Tibial nerve (tissue), 3 donors: ENCODE measurements around the gene STRIP2.

ENCODE experiments used
- POLR2A ChIP-seq, 2 donors: fragments of 450-650 bp; IDR thresholded peaks; one replicate each; pipeline ENCODE4 v1.6.1; 2017; ENCODE audit warnings: antibody characterized with exemption in 2 of 2, mild to moderate bottlenecking in 2 of 2, moderate library complexity in 2 of 2
- TF ChIP-seq, protein P1 (sequence below), 5 experiments: fragments of 200-600 bp in 3 of 5; fragments of 450-650 bp in 2 of 5; sonication (generic) in 3 of 5; IDR thresholded peaks; one replicate each; pipeline ENCODE4 v1.5.1; 2016 to 2019; ENCODE audit warnings: antibody characterized with exemption in 5 of 5, mild to moderate bottlenecking in 3 of 5, moderate library complexity in 2 of 5

- no peak for TF ChIP-seq POLR2A (IDR thresholded peaks at IDR 0.05)
- TF ChIP-seq, protein P1, sequence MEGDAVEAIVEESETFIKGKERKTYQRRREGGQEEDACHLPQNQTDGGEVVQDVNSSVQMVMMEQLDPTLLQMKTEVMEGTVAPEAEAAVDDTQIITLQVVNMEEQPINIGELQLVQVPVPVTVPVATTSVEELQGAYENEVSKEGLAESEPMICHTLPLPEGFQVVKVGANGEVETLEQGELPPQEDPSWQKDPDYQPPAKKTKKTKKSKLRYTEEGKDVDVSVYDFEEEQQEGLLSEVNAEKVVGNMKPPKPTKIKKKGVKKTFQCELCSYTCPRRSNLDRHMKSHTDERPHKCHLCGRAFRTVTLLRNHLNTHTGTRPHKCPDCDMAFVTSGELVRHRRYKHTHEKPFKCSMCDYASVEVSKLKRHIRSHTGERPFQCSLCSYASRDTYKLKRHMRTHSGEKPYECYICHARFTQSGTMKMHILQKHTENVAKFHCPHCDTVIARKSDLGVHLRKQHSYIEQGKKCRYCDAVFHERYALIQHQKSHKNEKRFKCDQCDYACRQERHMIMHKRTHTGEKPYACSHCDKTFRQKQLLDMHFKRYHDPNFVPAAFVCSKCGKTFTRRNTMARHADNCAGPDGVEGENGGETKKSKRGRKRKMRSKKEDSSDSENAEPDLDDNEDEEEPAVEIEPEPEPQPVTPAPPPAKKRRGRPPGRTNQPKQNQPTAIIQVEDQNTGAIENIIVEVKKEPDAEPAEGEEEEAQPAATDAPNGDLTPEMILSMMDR (IDR thresholded peaks at IDR 0.05): no peak
Measured at GRCh38 chr7:129456421-129456820, 22.2 kb downstream of the STRIP2 start.
